IMR-90 (cell line): ENCODE data around the gene GARIN3.

Experiments used
- BHLHE40 ChIP-seq: fragments of 150-350 bp; IDR thresholded peaks from 2 replicates; pipeline ENCODE4 v1.6.1; 2016; ENCODE audit warnings: mild to moderate bottlenecking, low read depth, low read length
- CEBPB ChIP-seq: IDR thresholded peaks from 2 replicates; pipeline ENCODE4 v1.6.1; 2012; ENCODE audit warnings: low read depth, low read length, improper control_type of control experiment
- MAFK ChIP-seq: IDR thresholded peaks from 2 replicates; pipeline ENCODE4 v1.6.1; 2012; ENCODE audit warnings: low read depth, low read length, improper control_type of control experiment
- MAZ ChIP-seq: IDR thresholded peaks from 2 replicates; pipeline ENCODE4 v1.6.1; 2012; ENCODE audit warnings: low read depth, mild to moderate bottlenecking, low read length, improper control_type of control experiment, moderate library complexity, borderline replicate concordance
- MXI1 ChIP-seq: IDR thresholded peaks from 2 replicates; pipeline ENCODE4 v1.6.1; 2012; ENCODE audit warnings: low read depth, mild to moderate bottlenecking, low read length, moderate library complexity, borderline replicate concordance
- NFE2L2 ChIP-seq: fragments of 150-350 bp; IDR thresholded peaks from 2 replicates; pipeline ENCODE4 v1.6.1; 2016; ENCODE audit warnings: low read depth, mild to moderate bottlenecking, low read length
- POLR2A ChIP-seq: IDR thresholded peaks from 2 replicates; pipeline ENCODE4 v1.6.1; 2012; ENCODE audit warnings: mild to moderate bottlenecking, low read depth, low read length
- RAD21 ChIP-seq: IDR thresholded peaks from 2 replicates; pipeline ENCODE4 v1.6.1; 2012; ENCODE audit warnings: low read length, improper control_type of control experiment
- SMC3 ChIP-seq: fragments of 150-350 bp; IDR thresholded peaks from 2 replicates; pipeline ENCODE4 v1.6.1; 2016; ENCODE audit warnings: low read depth, mild to moderate bottlenecking, antibody characterized with exemption, low read length, moderate library complexity
- TF ChIP-seq, protein P1 (sequence below): conservative IDR thresholded peaks from 2 replicates; pipeline ENCODE4 v1.5.1; 2012; ENCODE audit warnings: mild to moderate bottlenecking, low read depth, low read length, improper control_type of control experiment
- TF ChIP-seq, protein P2 (sequence below): fragments of 150-350 bp; IDR thresholded peaks from 2 replicates; pipeline ENCODE4 v1.6.1; 2016; ENCODE audit warnings: low read depth, mild to moderate bottlenecking, low read length, moderate library complexity, borderline replicate concordance

DNA sequence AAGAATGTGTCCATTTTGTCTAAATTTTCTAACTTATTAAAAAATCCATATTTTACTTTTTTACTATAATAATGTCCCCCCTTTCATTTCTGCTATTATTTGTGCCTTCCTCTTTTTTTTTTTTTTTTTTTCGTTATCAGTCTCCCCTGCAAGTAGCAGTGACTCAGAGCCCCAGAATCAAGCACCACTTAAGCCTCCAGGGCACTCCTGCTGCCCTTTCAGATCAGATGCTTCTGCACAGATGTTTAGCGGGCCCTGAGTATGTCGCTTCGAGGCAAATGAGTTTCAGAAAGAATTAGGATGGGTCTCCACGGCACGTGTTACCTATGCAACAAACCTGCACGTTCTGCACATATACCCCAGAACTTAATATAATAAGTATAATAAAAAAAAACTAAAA lies 35.1 kb downstream of the GARIN3 start:
- TF ChIP-seq, protein P1, sequence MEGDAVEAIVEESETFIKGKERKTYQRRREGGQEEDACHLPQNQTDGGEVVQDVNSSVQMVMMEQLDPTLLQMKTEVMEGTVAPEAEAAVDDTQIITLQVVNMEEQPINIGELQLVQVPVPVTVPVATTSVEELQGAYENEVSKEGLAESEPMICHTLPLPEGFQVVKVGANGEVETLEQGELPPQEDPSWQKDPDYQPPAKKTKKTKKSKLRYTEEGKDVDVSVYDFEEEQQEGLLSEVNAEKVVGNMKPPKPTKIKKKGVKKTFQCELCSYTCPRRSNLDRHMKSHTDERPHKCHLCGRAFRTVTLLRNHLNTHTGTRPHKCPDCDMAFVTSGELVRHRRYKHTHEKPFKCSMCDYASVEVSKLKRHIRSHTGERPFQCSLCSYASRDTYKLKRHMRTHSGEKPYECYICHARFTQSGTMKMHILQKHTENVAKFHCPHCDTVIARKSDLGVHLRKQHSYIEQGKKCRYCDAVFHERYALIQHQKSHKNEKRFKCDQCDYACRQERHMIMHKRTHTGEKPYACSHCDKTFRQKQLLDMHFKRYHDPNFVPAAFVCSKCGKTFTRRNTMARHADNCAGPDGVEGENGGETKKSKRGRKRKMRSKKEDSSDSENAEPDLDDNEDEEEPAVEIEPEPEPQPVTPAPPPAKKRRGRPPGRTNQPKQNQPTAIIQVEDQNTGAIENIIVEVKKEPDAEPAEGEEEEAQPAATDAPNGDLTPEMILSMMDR: no peak
- TF ChIP-seq SMC3: no peak
- no peak for TF ChIP-seq RAD21
- no peak for TF ChIP-seq MXI1
- no peak for TF ChIP-seq POLR2A
- TF ChIP-seq CEBPB: no peak
- no peak for TF ChIP-seq BHLHE40
- TF ChIP-seq, protein P2, sequence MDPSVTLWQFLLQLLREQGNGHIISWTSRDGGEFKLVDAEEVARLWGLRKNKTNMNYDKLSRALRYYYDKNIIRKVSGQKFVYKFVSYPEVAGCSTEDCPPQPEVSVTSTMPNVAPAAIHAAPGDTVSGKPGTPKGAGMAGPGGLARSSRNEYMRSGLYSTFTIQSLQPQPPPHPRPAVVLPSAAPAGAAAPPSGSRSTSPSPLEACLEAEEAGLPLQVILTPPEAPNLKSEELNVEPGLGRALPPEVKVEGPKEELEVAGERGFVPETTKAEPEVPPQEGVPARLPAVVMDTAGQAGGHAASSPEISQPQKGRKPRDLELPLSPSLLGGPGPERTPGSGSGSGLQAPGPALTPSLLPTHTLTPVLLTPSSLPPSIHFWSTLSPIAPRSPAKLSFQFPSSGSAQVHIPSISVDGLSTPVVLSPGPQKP: no peak
- no peak for TF ChIP-seq MAFK
- TF ChIP-seq MAZ: no peak
- no peak for TF ChIP-seq NFE2L2
